ENCODE data around the gene SOX1. TPM values are rescaled to one million over a fixed set of nuclear protein-coding genes. Genes with fewer than 3 reads are reported as not detected.

The SOX1 gene
- total and polyA plus RNA-seq, 8 donors = not detected

- 6 to 13% (median 8%) methylated on average over 25 of the region's 25 CpGs for WGBS, 5 donors
- intact Hi-C loops (cut with DNase I; ENCODE audit: low total_unique reads) = no loop called here
Observed at GRCh38 chr13:112062072-112062567, 4.8 kb upstream of the SOX1 start.

GRCh38 chr13:112062571-112063570 lies 4.1 kb upstream of the SOX1 start:
- intact Hi-C loops (cut with DNase I; ENCODE audit: low total_unique reads) = no loop called here
- WGBS, 5 donors = 4 to 7% (median 5%) methylated on average over 31 to 78 of the region's 78 CpGs
- Histone ChIP-seq H3K27me3 (peaks cover 55 to 100% (median 89%) of the 10 kb centered on the region in 3 donors), H3K27ac (no peak overlapping the region), H3K36me3 (no peaks in the 10 kb centered on the region), H3K4me3 (no peak overlapping the region), H3K9me3 (no peaks in the 10 kb centered on the region), H3K4me1 (peaks cover 0 to 52% (median 19%) of the 10 kb centered on the region in 4 donors)
- TF ChIP-seq POLR2AphosphoS5 (IDR thresholded peaks at IDR 0.05) (no peak), POLR2A (IDR thresholded peaks at IDR 0.05) (no peak), CTCF (IDR thresholded peaks at IDR 0.05) (no peak), EP300 (IDR thresholded peaks at IDR 0.05) (no peak)
- DNase-seq = peak in 1 of 2 donors; percentile 70

More at GRCh38 chr13:112062072-112062567, 4.8 kb upstream of the SOX1 start:
- DNase-seq = no peak
- Histone ChIP-seq H3K4me1 (peaks cover 0 to 57% (median 20%) of the 10 kb centered on the region in 4 donors), H3K9me3 (no peaks in the 10 kb centered on the region), H3K27me3 (peaks cover 57 to 100% (median 89%) of the 10 kb centered on the region in 3 donors), H3K36me3 (no peaks in the 10 kb centered on the region), H3K27ac (no peak overlapping the region), H3K4me3 (no peak overlapping the region)
- TF ChIP-seq POLR2AphosphoS5 (IDR thresholded peaks at IDR 0.05) (no peak), CTCF (IDR thresholded peaks at IDR 0.05) (no peak), POLR2A (IDR thresholded peaks at IDR 0.05) (no peak), EP300 (IDR thresholded peaks at IDR 0.05) (no peak)

- H3K27me3 ChIP-seq = peaks cover 49 to 99% (median 83%) of the 10 kb centered on the region in 3 donors
- 13 to 20% (median 16%) methylated on average over 2 of the region's 2 CpGs for WGBS, 5 donors
- H3K36me3 ChIP-seq = no peaks in the 10 kb centered on the region
- H3K4me1 ChIP-seq = peaks cover 0 to 51% (median 18%) of the 10 kb centered on the region in 4 donors
- H3K4me3 ChIP-seq = no peak overlapping the region
- no peak for DNase-seq
- TF ChIP-seq EP300 (IDR thresholded peaks at IDR 0.05) (no peak), POLR2AphosphoS5 (IDR thresholded peaks at IDR 0.05) (no peak), POLR2A (IDR thresholded peaks at IDR 0.05) (no peak), CTCF (IDR thresholded peaks at IDR 0.05) (no peak)
- intact Hi-C loops (cut with DNase I; ENCODE audit: low total_unique reads) = no loop called here
- H3K27ac ChIP-seq = no peak overlapping the region
- H3K9me3 ChIP-seq = no peaks in the 10 kb centered on the region
Observed at GRCh38 chr13:112063807-112064206, 3.1 kb upstream of the SOX1 start.

GRCh38 chr13:112064222-112064621 lies 2.7 kb upstream of the SOX1 start:
- TF ChIP-seq POLR2AphosphoS5 (IDR thresholded peaks at IDR 0.05) (no peak), POLR2A (IDR thresholded peaks at IDR 0.05) (no peak), CTCF (IDR thresholded peaks at IDR 0.05) (no peak), EP300 (IDR thresholded peaks at IDR 0.05) (no peak)
- no peaks in the 10 kb centered on the region for H3K9me3 ChIP-seq
- no peaks in the 10 kb centered on the region for H3K36me3 ChIP-seq
- peaks cover 49 to 99% (median 83%) of the 10 kb centered on the region in 3 donors for H3K27me3 ChIP-seq
- H3K27ac ChIP-seq = no peak overlapping the region
- DNase-seq = no peak
- intact Hi-C loops (cut with DNase I; ENCODE audit: low total_unique reads) = no loop called here
- no peak overlapping the region for H3K4me3 ChIP-seq
- 8 to 27% (median 12%) methylated on average over 5 to 7 of the region's 7 CpGs for WGBS, 5 donors
- H3K4me1 ChIP-seq = peaks cover 0 to 52% (median 20%) of the 10 kb centered on the region in 4 donors
